Mucosa of descending colon (tissue), 3 donors: Measurements from ENCODE around the gene TMEM258. TPM values are rescaled to one million over a fixed set of nuclear protein-coding genes. Genes with fewer than 3 reads are reported as not detected.

Source experiments
- ATAC-seq: fragments of 200-7000 bp; cut with Tn5 transposase; one replicate; pipeline ENCODE4 v1.9.1; 2020; ENCODE audit warnings: mild to moderate bottlenecking, moderate library complexity
- DNase-seq, 3 donors: peaks; one replicate each; pipeline ENCODE4 v3.0.0-alpha.2; 2020
- H3K36me3 ChIP-seq: fragments of 200-600 bp; one replicate; pipeline ENCODE4 v1.8.0; 2021; ENCODE audit warnings: low read depth, mild to moderate bottlenecking
- H3K4me1 ChIP-seq: fragments of 200-600 bp; one replicate; pipeline ENCODE4 v1.8.0; 2021; ENCODE audit warnings: low read depth, mild to moderate bottlenecking
- H3K4me3 ChIP-seq: fragments of 200-600 bp; one replicate; pipeline ENCODE4 v1.8.0; 2021; ENCODE audit warnings: mild to moderate bottlenecking
- H3K9me3 ChIP-seq: fragments of 200-600 bp; one replicate; pipeline ENCODE4 v1.8.0; 2021; ENCODE audit warnings: mild to moderate bottlenecking
- intact Hi-C, 2 donors: fragments of 100-400 bp; cut with DNase I in 1 of 2; cut with micrococcal nuclease in 1 of 2; formaldehyde crosslinking; loops; one replicate each; pipeline versions ENCODE4 v1.11.0 to v1.11.1; 2022; cut with DNase I, micrococcal nuclease
- total RNA-seq, 3 donors: library from RNA; stranded (reverse); fragmentation: NEBNext Ultra II Directional in 2 of 3; extraction: Animal tissue kit (Norgen Biotek cat#: 25700) in 2 of 3; gene quantifications; one replicate each; pipeline versions ENCODE4 v1.2.1 to v1.2.4, GENCODE V29; 2021 to 2023
- TF ChIP-seq, protein P1 (sequence below): fragments of 200-600 bp; IDR thresholded peaks from one replicate; pipeline ENCODE4 v1.8.0; 2022; ENCODE audit warnings: antibody characterized with exemption, mild to moderate bottlenecking
- donor health status: DM: no; HTN: no; CAD: no; lungs with moderate emphysema.
- donor health status: DM: no; HTN: no; CAD: no.
- donor health status: DM: no; HTN: yes; CAD: no.

Gene TMEM258
- total RNA-seq, 3 donors from 2014 or later = 56.1 to 107 (median 74.6) TPM

DNA sequence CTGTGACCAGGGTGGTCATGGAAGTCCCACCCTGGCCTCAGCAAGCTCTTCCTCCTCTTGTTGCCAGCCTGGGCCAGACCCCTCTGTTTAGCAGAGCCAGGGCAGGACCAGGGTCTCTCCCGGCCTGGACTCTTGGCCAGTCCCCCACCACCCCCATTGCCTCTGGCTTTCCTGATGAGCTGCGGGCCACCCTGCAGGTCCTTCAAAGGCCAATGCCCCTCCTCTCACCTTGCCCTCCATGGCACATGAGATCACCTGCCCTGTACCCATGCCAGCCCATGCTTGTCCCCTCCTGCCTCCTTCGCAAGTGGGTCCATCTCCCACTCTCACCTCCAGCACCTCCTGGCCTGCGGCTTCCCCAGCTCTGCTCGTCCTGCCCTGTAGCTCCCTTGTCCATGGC is 46.1 kb upstream of the TMEM258 start:
- intact Hi-C loops = no loop called here
- H3K4me3 ChIP-seq = no peak overlapping the region
- TF ChIP-seq, protein P1, sequence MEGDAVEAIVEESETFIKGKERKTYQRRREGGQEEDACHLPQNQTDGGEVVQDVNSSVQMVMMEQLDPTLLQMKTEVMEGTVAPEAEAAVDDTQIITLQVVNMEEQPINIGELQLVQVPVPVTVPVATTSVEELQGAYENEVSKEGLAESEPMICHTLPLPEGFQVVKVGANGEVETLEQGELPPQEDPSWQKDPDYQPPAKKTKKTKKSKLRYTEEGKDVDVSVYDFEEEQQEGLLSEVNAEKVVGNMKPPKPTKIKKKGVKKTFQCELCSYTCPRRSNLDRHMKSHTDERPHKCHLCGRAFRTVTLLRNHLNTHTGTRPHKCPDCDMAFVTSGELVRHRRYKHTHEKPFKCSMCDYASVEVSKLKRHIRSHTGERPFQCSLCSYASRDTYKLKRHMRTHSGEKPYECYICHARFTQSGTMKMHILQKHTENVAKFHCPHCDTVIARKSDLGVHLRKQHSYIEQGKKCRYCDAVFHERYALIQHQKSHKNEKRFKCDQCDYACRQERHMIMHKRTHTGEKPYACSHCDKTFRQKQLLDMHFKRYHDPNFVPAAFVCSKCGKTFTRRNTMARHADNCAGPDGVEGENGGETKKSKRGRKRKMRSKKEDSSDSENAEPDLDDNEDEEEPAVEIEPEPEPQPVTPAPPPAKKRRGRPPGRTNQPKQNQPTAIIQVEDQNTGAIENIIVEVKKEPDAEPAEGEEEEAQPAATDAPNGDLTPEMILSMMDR = no peak
- no peaks in the 10 kb centered on the region for H3K4me1 ChIP-seq
- no peaks in the 10 kb centered on the region for H3K9me3 ChIP-seq
- no peaks in the 10 kb centered on the region for H3K36me3 ChIP-seq
- DNase-seq (no peak), ATAC-seq (no peak)

DNA sequence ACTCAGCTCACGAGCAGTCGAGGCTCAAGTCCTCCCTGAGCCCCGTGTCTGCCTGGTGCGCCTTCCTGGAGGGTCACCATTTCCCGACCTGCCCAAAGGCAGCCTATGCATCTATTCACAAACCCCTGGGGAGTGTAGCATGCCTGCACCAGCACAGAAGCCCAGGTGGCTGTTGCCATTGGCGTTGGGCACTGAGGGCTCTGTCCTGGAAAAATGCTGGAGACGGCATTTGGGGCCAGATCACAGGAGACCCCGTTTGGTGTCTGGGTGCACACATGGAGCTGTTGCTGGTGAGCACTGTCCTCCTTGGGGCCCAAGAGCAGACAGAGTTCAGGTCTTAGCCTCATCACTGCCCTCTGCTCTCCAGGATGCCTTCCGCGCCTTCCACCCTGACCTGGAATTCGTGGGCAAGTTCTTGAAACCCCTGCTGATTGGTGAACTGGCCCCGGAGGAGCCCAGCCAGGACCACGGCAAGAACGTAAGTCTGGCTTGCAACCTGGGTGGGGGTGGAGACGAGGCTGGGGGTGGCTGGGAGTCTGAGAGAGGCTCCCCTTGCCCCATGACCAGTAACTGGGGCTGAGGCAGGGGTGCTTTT is 45.1 kb upstream of the TMEM258 start:
- TF ChIP-seq, protein P1 = no peak
- H3K4me3 ChIP-seq = no peak overlapping the region
- DNase-seq = no peak
- no peak for ATAC-seq
- H3K36me3 ChIP-seq = no peaks in the 10 kb centered on the region
- no peaks in the 10 kb centered on the region for H3K9me3 ChIP-seq
- intact Hi-C loops = no loop called here
- H3K4me1 ChIP-seq = no peaks in the 10 kb centered on the region

DNA sequence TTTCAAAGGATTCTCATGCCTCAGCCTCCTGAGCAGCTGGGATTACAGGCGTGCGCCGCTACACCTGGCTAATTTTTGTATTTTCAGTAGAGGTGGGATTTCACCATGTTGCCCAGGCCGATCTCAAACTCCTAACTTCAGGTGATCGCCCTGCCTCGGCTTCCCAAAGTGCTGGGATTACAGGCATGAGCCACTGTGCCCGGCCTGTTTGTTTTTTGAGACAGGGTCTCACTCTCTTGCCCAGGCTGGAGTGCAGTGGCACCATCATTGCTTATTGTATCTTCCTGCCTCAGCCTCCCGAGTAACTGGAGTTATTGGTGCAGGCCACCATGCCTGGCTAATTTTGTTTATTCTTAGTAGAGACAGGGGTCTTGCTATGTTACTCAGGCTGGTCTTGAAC is 43.8 kb upstream of the TMEM258 start:
- ATAC-seq (no peak), DNase-seq (no peak)
- Histone ChIP-seq H3K9me3 (no peaks in the 10 kb centered on the region), H3K36me3 (no peaks in the 10 kb centered on the region), H3K4me3 (no peak overlapping the region), H3K4me1 (no peaks in the 10 kb centered on the region)
- intact Hi-C loops = no loop called here
- TF ChIP-seq, protein P1 = no peak

DNA sequence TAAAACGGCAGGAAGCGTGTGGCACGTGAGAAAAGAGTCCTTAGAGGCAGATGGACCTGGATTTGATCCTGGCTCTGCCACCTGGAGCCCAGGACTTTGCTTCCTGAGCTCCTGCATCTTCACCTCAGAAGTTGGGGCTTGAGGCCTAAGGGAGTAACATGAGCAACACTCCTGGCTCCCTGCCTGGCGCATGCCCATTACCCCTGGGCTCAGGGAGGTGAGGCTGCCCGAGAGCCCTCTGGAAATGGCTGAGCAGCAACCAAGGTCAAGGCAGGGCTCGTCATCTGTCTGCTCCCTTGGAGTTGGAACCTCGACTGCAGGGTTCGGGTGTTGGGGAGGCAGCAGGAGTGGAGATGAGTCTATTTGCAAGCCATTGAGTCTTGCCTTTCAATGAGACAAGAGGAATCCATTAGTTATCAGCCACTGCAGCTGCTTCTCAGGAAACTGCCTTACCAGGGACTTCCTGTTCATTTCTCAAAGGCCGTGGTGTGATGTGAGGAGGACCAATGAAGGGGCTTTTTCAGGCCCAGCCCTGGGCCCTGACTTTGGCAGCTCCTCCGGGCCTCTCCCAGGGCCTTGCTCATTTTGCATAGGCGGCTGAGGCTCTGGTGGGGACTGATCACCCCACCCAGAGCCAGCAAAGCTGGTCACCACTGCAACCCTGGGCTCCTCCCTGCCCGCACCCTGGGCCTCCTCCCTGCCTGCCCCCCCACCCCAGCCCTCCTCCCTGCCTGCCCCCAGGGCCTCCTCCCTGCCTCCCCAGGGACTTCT is 42.1 kb upstream of the TMEM258 start:
- H3K9me3 ChIP-seq = no peaks in the 10 kb centered on the region
- intact Hi-C loops = no loop called here
- ATAC-seq (peak; percentile 60), DNase-seq (no peak)
- no peaks in the 10 kb centered on the region for H3K36me3 ChIP-seq
- TF ChIP-seq, protein P1 = no peak
- H3K4me1 ChIP-seq = no peaks in the 10 kb centered on the region
- no peak overlapping the region for H3K4me3 ChIP-seq

DNA sequence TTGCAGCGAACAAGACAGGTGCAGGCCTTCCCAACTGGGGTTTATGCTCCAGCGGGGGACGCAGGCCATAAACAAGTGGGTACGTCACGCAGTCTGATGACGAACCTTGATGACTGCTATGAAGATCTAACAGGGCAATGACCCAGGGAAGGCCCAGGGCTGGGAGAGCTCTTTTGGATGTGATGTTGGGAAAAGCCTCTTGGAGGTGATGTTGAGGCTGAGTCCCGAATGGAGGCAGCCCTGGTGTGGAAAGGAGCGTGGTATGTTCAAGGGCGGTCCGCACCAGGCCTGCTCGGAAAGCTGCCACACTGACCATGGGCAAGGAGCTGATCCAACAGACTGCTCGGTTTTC is 41.5 kb upstream of the TMEM258 start:
- Histone ChIP-seq H3K36me3 (no peaks in the 10 kb centered on the region), H3K9me3 (no peaks in the 10 kb centered on the region), H3K4me1 (no peaks in the 10 kb centered on the region), H3K4me3 (no peak overlapping the region)
- no peak for ATAC-seq
- intact Hi-C loops = no loop called here
- DNase-seq = no peak
- TF ChIP-seq, protein P1 = no peak
